Peyer's patch (tissue), 4 donors: ENCODE results near the gene ABR.

Experiments
- POLR2A ChIP-seq, 2 donors: fragments of 450-650 bp; IDR thresholded peaks; one replicate each; pipeline ENCODE4 v1.5.1; 2017; ENCODE audit warnings: antibody characterized with exemption in 2 of 2, mild to moderate bottlenecking in 2 of 2, moderate library complexity in 2 of 2
- TF ChIP-seq, protein P1 (sequence below), 6 experiments: fragments of 450-650 bp in 4 of 6; fragments of 200-600 bp in 2 of 6; sonication (generic) in 1 of 6; IDR thresholded peaks; one replicate each; pipeline ENCODE4 v1.5.1; 2017 to 2019; ENCODE audit warnings: antibody characterized with exemption in 6 of 6, mild to moderate bottlenecking in 3 of 6, moderate library complexity in 1 of 6

DNA sequence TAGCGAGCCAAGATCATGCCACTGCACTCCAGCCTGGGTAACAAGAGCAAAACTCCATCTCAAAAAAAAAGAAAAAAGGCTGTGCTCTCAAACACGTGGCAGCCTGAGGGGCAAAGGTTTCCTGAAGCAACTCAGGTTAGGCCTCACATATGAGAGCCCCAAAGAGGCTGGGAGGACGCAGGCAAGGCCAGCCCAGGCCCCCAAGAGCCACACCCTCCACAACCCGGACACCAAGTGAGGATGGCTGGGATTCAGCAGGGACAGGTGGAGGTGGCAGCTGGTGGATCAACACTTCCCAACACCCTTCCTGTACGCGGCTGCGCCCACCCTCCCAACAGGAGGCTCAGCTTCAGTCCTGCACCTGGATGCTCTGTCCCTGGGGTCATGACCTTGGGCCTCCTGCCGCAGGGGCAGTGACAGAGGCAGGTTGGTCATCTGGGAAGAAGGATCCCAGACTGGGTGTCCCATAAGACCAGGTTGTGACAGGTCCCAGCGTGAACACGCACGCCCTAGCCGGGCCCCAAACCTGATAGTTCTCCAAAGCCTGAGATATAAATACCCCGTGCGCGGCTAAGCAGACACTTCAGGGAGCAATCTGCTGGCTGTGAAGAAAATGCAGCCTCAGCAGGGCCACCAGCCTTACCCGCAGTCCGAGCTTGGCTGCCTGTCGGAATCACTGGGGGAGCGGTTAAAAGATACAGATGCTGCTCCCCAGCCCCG, 104.7 kb downstream of the ABR start:
- TF ChIP-seq, protein P1, sequence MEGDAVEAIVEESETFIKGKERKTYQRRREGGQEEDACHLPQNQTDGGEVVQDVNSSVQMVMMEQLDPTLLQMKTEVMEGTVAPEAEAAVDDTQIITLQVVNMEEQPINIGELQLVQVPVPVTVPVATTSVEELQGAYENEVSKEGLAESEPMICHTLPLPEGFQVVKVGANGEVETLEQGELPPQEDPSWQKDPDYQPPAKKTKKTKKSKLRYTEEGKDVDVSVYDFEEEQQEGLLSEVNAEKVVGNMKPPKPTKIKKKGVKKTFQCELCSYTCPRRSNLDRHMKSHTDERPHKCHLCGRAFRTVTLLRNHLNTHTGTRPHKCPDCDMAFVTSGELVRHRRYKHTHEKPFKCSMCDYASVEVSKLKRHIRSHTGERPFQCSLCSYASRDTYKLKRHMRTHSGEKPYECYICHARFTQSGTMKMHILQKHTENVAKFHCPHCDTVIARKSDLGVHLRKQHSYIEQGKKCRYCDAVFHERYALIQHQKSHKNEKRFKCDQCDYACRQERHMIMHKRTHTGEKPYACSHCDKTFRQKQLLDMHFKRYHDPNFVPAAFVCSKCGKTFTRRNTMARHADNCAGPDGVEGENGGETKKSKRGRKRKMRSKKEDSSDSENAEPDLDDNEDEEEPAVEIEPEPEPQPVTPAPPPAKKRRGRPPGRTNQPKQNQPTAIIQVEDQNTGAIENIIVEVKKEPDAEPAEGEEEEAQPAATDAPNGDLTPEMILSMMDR (IDR thresholded peaks at IDR 0.05), result no peak
- TF ChIP-seq POLR2A (IDR thresholded peaks at IDR 0.05), result peak in 1 of 2 donors; percentile 26
